Globus pallidus (tissue), 1 donor: ENCODE data around the gene HSPB7.
"Not testable (repeated sequence)": the region's sequence is repeated elsewhere in the genome, so short reads cannot be mapped to it uniquely, and the experiment has no call there.

Source experiments
- DNase-seq: peaks from one replicate; pipeline ENCODE4 v3.0.0-alpha.2; 2015; ENCODE audit warnings: low spot score

HSPB7 gene

GRCh38 chr1:16017461-16018303 lies at the start of gene HSPB7:
Gene HSPB7, minus strand, starts transcription at chr1:16018043. Its CDS starts 80 bp downstream, at chr1:16017963.
- DNase-seq: no peak

- no peak for DNase-seq
These were observed 49.4 kb upstream of the HSPB7 start for GRCh38 chr1:16067127-16067768.

- no peak for DNase-seq
These were observed 48.4 kb upstream of the HSPB7 start for GRCh38 chr1:16066245-16066644.

GRCh38 chr1:16065269-16065576 lies 47.4 kb upstream of the HSPB7 start:
- DNase-seq: no peak

- DNase-seq: no peak
These were observed 46.9 kb upstream of the HSPB7 start for GRCh38 chr1:16064536-16065268.

- DNase-seq: no peak
These were observed 46.1 kb upstream of the HSPB7 start for GRCh38 chr1:16063921-16064320.

GRCh38 chr1:16063226-16063829 lies 45.5 kb upstream of the HSPB7 start:
- no peak for DNase-seq

GRCh38 chr1:16062687-16063075 lies 44.8 kb upstream of the HSPB7 start:
- not testable (repeated sequence) for DNase-seq

- not testable (repeated sequence) for DNase-seq
These were observed 44.3 kb upstream of the HSPB7 start for GRCh38 chr1:16061989-16062686.

GRCh38 chr1:16061266-16061665 lies 43.4 kb upstream of the HSPB7 start:
- DNase-seq: no peak

- DNase-seq: not testable (repeated sequence)
These were observed 40.7 kb upstream of the HSPB7 start for GRCh38 chr1:16058394-16059120.

GRCh38 chr1:16057314-16057915 lies 39.6 kb upstream of the HSPB7 start:
- not testable (repeated sequence) for DNase-seq

GRCh38 chr1:16056521-16056912 lies 38.7 kb upstream of the HSPB7 start:
- DNase-seq: not testable (repeated sequence)

GRCh38 chr1:16055613-16056520 lies 38.0 kb upstream of the HSPB7 start:
- DNase-seq: peak; percentile 54

- DNase-seq: no peak
These were observed 37.0 kb upstream of the HSPB7 start for GRCh38 chr1:16054598-16055540.

- DNase-seq: no peak
These were observed 36.1 kb upstream of the HSPB7 start for GRCh38 chr1:16053781-16054502.

GRCh38 chr1:16051949-16052348 lies 34.1 kb upstream of the HSPB7 start:
- DNase-seq: not testable (repeated sequence)

GRCh38 chr1:16051039-16051438 lies 33.2 kb upstream of the HSPB7 start:
- DNase-seq: no peak
